Thoracic aorta (tissue), 2 donors: ENCODE data around the gene PSMD4. TPM values are rescaled to one million over a fixed set of nuclear protein-coding genes. Genes with fewer than 3 reads are reported as not detected.

Experiments used
- ATAC-seq: fragments of 150-250 bp; one replicate; pipeline ENCODE4 v1.8.0; 2017; ENCODE audit warnings: low read depth; ENCODE audit not compliant: insufficient number of reproducible peaks, low FRiP score
- DNase-seq: peaks from one replicate; pipeline ENCODE4 v3.0.0-alpha.2; 2020; ENCODE audit warnings: low spot score
- H3K27ac ChIP-seq, 2 donors: fragments of 200-600 bp; sonication (generic); 1 replicate in 1 of 2; 2 replicates in 1 of 2; pipeline ENCODE4 v1.5.1; 2016; ENCODE audit warnings: mild to moderate bottlenecking in 2 of 2, moderate library complexity in 2 of 2
- H3K27me3 ChIP-seq: fragments of 200-600 bp; sonication (generic); replicated peaks from 2 replicates; pipeline ENCODE4 v1.6.0; 2016; ENCODE audit warnings: mild to moderate bottlenecking; ENCODE audit not compliant: insufficient read depth
- H3K36me3 ChIP-seq: fragments of 200-600 bp; sonication (generic); one replicate; pipeline ENCODE4 v1.5.1; 2016
- H3K4me1 ChIP-seq, 2 donors: fragments of 200-600 bp; sonication (generic); 1 replicate in 1 of 2; 2 replicates in 1 of 2; pipeline versions ENCODE4 v1.5.1 to v1.6.0; 2016; ENCODE audit warnings: low read depth in 2 of 2, mild to moderate bottlenecking in 1 of 2; ENCODE audit not compliant: control insufficient read depth in 1 of 2
- H3K4me3 ChIP-seq: fragments of 200-600 bp; sonication (generic); 2 replicates; pipeline ENCODE4 v1.5.1; 2016; ENCODE audit warnings: mild to moderate bottlenecking
- H3K9me3 ChIP-seq: fragments of 200-600 bp; sonication (generic); 2 replicates; pipeline ENCODE4 v1.5.1; 2016
- CTCF ChIP-seq: fragments of 200-600 bp; sonication (generic); IDR thresholded peaks from one replicate; pipeline ENCODE4 v1.5.1; 2019; ENCODE audit warnings: antibody characterized with exemption
- total RNA-seq, 2 donors: library from RNA; depleted of rRNA; stranded (reverse); fragments of >200 nt; gene quantifications; one replicate each; pipeline versions ENCODE4 v1.1.0 to v1.2.3, GENCODE V29; 2016

PSMD4 gene
- total RNA-seq, 2 donors from 2014 or later: 79.1 to 87.6 TPM

GRCh38 chr1:151287767-151288500 lies 33.4 kb downstream of the PSMD4 start:
- Histone ChIP-seq H3K4me1 (peaks cover 11 to 14% of the 10 kb centered on the region in 2 donors), H3K36me3 (peaks cover 67% of the 10 kb centered on the region)

GRCh38 chr1:151288502-151288901 lies 34.0 kb downstream of the PSMD4 start:
- no peaks in the 10 kb centered on the region for H3K27me3 ChIP-seq
- H3K9me3 ChIP-seq: no peaks in the 10 kb centered on the region
- no peak for TF ChIP-seq CTCF
- H3K27ac ChIP-seq: no peak overlapping the region
- DNase-seq (no peak), ATAC-seq (no peak)
- peaks cover 6 to 9% of the 10 kb centered on the region in 2 donors for H3K4me1 ChIP-seq
- H3K4me3 ChIP-seq: no peak overlapping the region
- peaks cover 72% of the 10 kb centered on the region for H3K36me3 ChIP-seq

More at GRCh38 chr1:151287767-151288500, 33.4 kb downstream of the PSMD4 start:
- no peak for DNase-seq
- no peak overlapping the region for H3K4me3 ChIP-seq
- H3K27ac ChIP-seq: no peak overlapping the region
- H3K27me3 ChIP-seq: no peaks in the 10 kb centered on the region
- TF ChIP-seq CTCF: no peak
- H3K9me3 ChIP-seq: no peaks in the 10 kb centered on the region
- ATAC-seq: no peak

- H3K27ac ChIP-seq: no peak overlapping the region
- H3K4me3 ChIP-seq: no peak overlapping the region
- TF ChIP-seq CTCF: no peak
- DNase-seq: no peak
- no peaks in the 10 kb centered on the region for H3K9me3 ChIP-seq
- no peak for ATAC-seq
- peaks cover 80% of the 10 kb centered on the region for H3K36me3 ChIP-seq
- H3K27me3 ChIP-seq: no peaks in the 10 kb centered on the region
- H3K4me1 ChIP-seq: peaks cover 0 to under 1% of the 10 kb centered on the region in 2 donors
Measured at GRCh38 chr1:151289080-151289935, 34.8 kb downstream of the PSMD4 start.

- Histone ChIP-seq H3K27me3 (no peaks in the 10 kb centered on the region), H3K4me3 (no peak overlapping the region), H3K36me3 (peaks cover 87% of the 10 kb centered on the region), H3K4me1 (no peaks in the 10 kb centered on the region), H3K27ac (no peak overlapping the region), H3K9me3 (no peaks in the 10 kb centered on the region)
- ATAC-seq: no peak
- no peak for DNase-seq
- TF ChIP-seq CTCF: no peak
Measured at GRCh38 chr1:151289991-151290708, 35.6 kb downstream of the PSMD4 start.
